HepG2 (cell line): Measurements from ENCODE around the gene COPA. TPM values are rescaled to one million over a fixed set of nuclear protein-coding genes. Genes with fewer than 3 reads are reported as not detected.

Experiments used
- ARID3A ChIP-seq: IDR thresholded peaks from 2 replicates; pipeline ENCODE4 v1.6.1; 2012; ENCODE audit warnings: low read depth, low read length, improper control_type of control experiment
- CBX2 ChIP-seq, 2 experiments: fragments of 200-600 bp in 1 of 2; sonication (generic); formaldehyde crosslinking in 1 of 2; IDR thresholded peaks; 2 replicates each; pipeline versions ENCODE4 v1.7.0 to v1.8.1; 2018 to 2022; ENCODE audit warnings: low read depth in 2 of 2, low read length in 1 of 2, mild to moderate bottlenecking in 1 of 2, missing genetic modification reagents in 1 of 2
- CREM ChIP-seq, 2 experiments: sonication (generic) in 1 of 2; formaldehyde crosslinking in 1 of 2; IDR thresholded peaks; 2 replicates each; pipeline versions ENCODE4 v1.4.0 to v1.6.1; 2016 to 2020; ENCODE audit warnings: antibody characterized with exemption in 1 of 2, mild to moderate bottlenecking in 1 of 2, missing genetic modification reagents in 1 of 2
- EZH2 ChIP-seq: conservative IDR thresholded peaks from 2 replicates; pipeline ENCODE4 v1.6.1; 2012; ENCODE audit warnings: mild to moderate bottlenecking, low read depth, low read length, moderate library complexity
- FOXK2 ChIP-seq: fragments of 450-650 bp; IDR thresholded peaks from 2 replicates; pipeline ENCODE4 v1.6.1; 2016
- FOXM1 ChIP-seq: sonication (generic); formaldehyde crosslinking; IDR thresholded peaks from 2 replicates; pipeline ENCODE4 v1.5.0; 2020; ENCODE audit warnings: missing genetic modification reagents
- MBNL3 ChIP-seq: fragments of 250-450 bp; sonication (Bioruptor Pico); conservative IDR thresholded peaks from 2 replicates; pipeline ENCODE4 v1.8.0; 2022; ENCODE audit warnings: mild to moderate bottlenecking, inconsistent platforms
- MTF2 ChIP-seq: sonication (generic); formaldehyde crosslinking; IDR thresholded peaks from 2 replicates; pipeline ENCODE4 v1.5.0; 2020; ENCODE audit warnings: missing genetic modification reagents, borderline replicate concordance
- NFYC ChIP-seq: IDR thresholded peaks from 2 replicates; pipeline ENCODE4 v1.6.1; 2016; ENCODE audit warnings: missing genetic modification reagents, missing compliant biosample characterization
- PHF5A ChIP-seq: IDR thresholded peaks from one replicate; pipeline ENCODE4 v1.6.1; 2018; ENCODE audit warnings: low read depth, missing genetic modification reagents; ENCODE audit not compliant: unreplicated experiment
- RARG ChIP-seq: sonication (generic); formaldehyde crosslinking; IDR thresholded peaks from 2 replicates; pipeline ENCODE4 v1.4.0; 2020; ENCODE audit warnings: low read depth, mild to moderate bottlenecking, missing genetic modification reagents
- SMYD3 ChIP-seq: sonication (generic); formaldehyde crosslinking; IDR thresholded peaks from 2 replicates; pipeline ENCODE4 v1.8.1; 2023; ENCODE audit warnings: mild to moderate bottlenecking, missing genetic modification reagents
- ZBTB7B ChIP-seq: sonication (generic); formaldehyde crosslinking; IDR thresholded peaks from 2 replicates; pipeline ENCODE4 v1.4.0; 2020; ENCODE audit warnings: missing genetic modification reagents
- ZNF12 ChIP-seq: sonication (generic); formaldehyde crosslinking; IDR thresholded peaks from 2 replicates; pipeline ENCODE4 v1.5.0; 2020; ENCODE audit warnings: missing genetic modification reagents
- ZNF354B ChIP-seq: sonication (generic); formaldehyde crosslinking; IDR thresholded peaks from 2 replicates; pipeline ENCODE4 v1.8.0; 2022; ENCODE audit warnings: mild to moderate bottlenecking, missing genetic modification reagents
- ZNF646 ChIP-seq: sonication (generic); formaldehyde crosslinking; IDR thresholded peaks from 2 replicates; pipeline ENCODE4 v1.9.0; 2021; ENCODE audit warnings: mild to moderate bottlenecking, missing genetic modification reagents
- ZNF704 ChIP-seq: sonication (generic); formaldehyde crosslinking; IDR thresholded peaks from 2 replicates; pipeline ENCODE4 v1.8.1; 2023; ENCODE audit warnings: mild to moderate bottlenecking, inconsistent platforms, moderate library complexity, missing genetic modification reagents, borderline replicate concordance
- ZNF766 ChIP-seq: sonication (generic); formaldehyde crosslinking; IDR thresholded peaks from 2 replicates; pipeline ENCODE4 v1.5.0; 2020; ENCODE audit warnings: missing genetic modification reagents, borderline replicate concordance
- polyA plus RNA-seq, 8 experiments: library from polyadenylated mRNA; depleted of rRNA in 3 of 8; stranded (reverse) in 7 of 8; unstranded in 1 of 8; fragments of >200 nt; fragmentation: Illumina TruSeq in 4 of 8; extraction: Trizol in 4 of 8; gene quantifications; 2 replicates each; pipeline versions ENCODE4 v1.2.1 to v1.2.3, GENCODE V29; 2011 to 2016; ENCODE audit warnings: low read depth in 4 of 8, missing spikeins in 1 of 8, mixed read lengths in 1 of 8; ENCODE audit not compliant: insufficient read depth in 1 of 8
- total RNA-seq, 5 experiments: library from RNA; depleted of rRNA; stranded (reverse); fragments of >200 nt; fragmentation: Illumina TruSeq; extraction: Trizol; gene quantifications; 2 replicates each; pipeline ENCODE4 v1.2.3, GENCODE V29; 2016; ENCODE audit warnings: low read depth in 1 of 5

Gene COPA
- total and polyA plus RNA-seq, 2 of the 13 experiments (the other 11 are each of a cell fraction or from before 2014, with no cell fraction given) = 160 to 197 TPM

- TF ChIP-seq ZNF646 (no peak), FOXK2 (no peak), MBNL3 (CRISPR knock-in tag) (no peak), SMYD3 (CRISPR knock-in tag) (no peak), NFYC (CRISPR knock-in tag) (peak; percentile 41), ZNF354B (no peak), ZNF12 (no peak), ZNF704 (CRISPR knock-in tag) (peak; percentile 51; the same call in 1 of the 2 replicates), FOXM1 (CRISPR knock-in tag) (no peak), CBX2 (IDR thresholded peaks at IDR 0.05; ENCODE audit: low read depth, low read length) (no peak), CBX2 (CRISPR knock-in tag; IDR thresholded peaks at IDR 0.05; ENCODE audit: low read depth) (no peak), CREM (IDR thresholded peaks at IDR 0.05) (peak; percentile 33; the same call in 1 of the 2 replicates), CREM (CRISPR knock-in tag; IDR thresholded peaks at IDR 0.05) (no peak), ZNF766 (CRISPR knock-in tag) (no peak), RARG (CRISPR knock-in tag) (no peak), PHF5A (CRISPR knock-in tag) (peak; percentile 74), EZH2 (no peak), ZBTB7B (CRISPR knock-in tag) (no peak), MTF2 (peak; percentile 89; the same call in 1 of the 2 replicates), ARID3A (no peak)
Observed at GRCh38 chr1:160261893-160262794, 80.9 kb downstream of the COPA start, which contains the start of gene DCAF8 (continued).
